Sigmoid colon (tissue), 7 donors: Measurements from ENCODE around the gene DSE. TPM values are rescaled to one million over a fixed set of nuclear protein-coding genes. Genes with fewer than 3 reads are reported as not detected.

Source experiments
- polyA plus RNA-seq, 3 donors: library from polyadenylated mRNA; stranded (reverse); fragments of 200-250 nt; gene quantifications; one replicate each; pipeline ENCODE4 v1.2.3, GENCODE V29; 2013
- total RNA-seq, 4 donors: library from RNA; depleted of rRNA; stranded (reverse); fragments of >200 nt; gene quantifications; one replicate each; pipeline ENCODE4 v1.1.0, GENCODE V29; 2016
- donor health status: healthy with polysubstance abuse.
- donor health status: Bipolar disorder and iron deficiency.
- donor health status: healthy.

DSE gene
- total and polyA plus RNA-seq, 7 donors = 2.5 to 29.5 (median 17.9) TPM

Other genes starting within 250 kb of the DSE start
- not detected for gene COL10A1, start 244.8 kb upstream of the DSE start, total RNA-seq
- gene COL10A1, start 244.8 kb upstream of the DSE start, polyA plus RNA-seq = not detected
- 10 to 100 TPM; 15.1 to 18.5 (median 15.5) TPM for gene TSPYL4, start 116.9 kb upstream of the DSE start, total RNA-seq
- 10 to 100 TPM in 1 of 3 donors, 1 to 10 TPM in 2; 3.0 to 10.4 (median 4.2) TPM for gene TSPYL4, start 116.9 kb upstream of the DSE start, polyA plus RNA-seq
- 10 to 100 TPM; 52.8 to 79.6 (median 65.8) TPM for gene TSPYL1, start 91.0 kb upstream of the DSE start, total RNA-seq
- gene TSPYL1, start 91.0 kb upstream of the DSE start, polyA plus RNA-seq = 10 to 100 TPM; 24.6 to 39.0 (median 30.1) TPM
- 1 to 10 TPM; 1.3 to 8.6 (median 6.4) TPM for gene CALHM6, start 90.4 kb downstream of the DSE start, total RNA-seq
- 10 to 100 TPM in 2 of 3 donors, 1 to 10 TPM in 1; 9.6 to 32.0 (median 20.1) TPM for gene CALHM6, start 90.4 kb downstream of the DSE start, polyA plus RNA-seq
- 1 to 10 TPM; 1.5 to 2.5 (median 1.9) TPM for gene CALHM5, start 140.7 kb downstream of the DSE start, total RNA-seq
- gene CALHM5, start 140.7 kb downstream of the DSE start, polyA plus RNA-seq = under 1 TPM; 0.23 to 0.60 (median 0.57) TPM
- not detected for gene TRAPPC3L, start 174.7 kb downstream of the DSE start, total RNA-seq
- gene TRAPPC3L, start 174.7 kb downstream of the DSE start, polyA plus RNA-seq = not detected
- not detected for gene CALHM4, start 182.8 kb downstream of the DSE start, total RNA-seq
- not detected for gene CALHM4, start 182.8 kb downstream of the DSE start, polyA plus RNA-seq
- 100 to 1,000 TPM in 1 of 4 donors, 10 to 100 TPM in 3; 75.0 to 119 (median 89.1) TPM for gene RWDD1, start 200.6 kb downstream of the DSE start, total RNA-seq
- 10 to 100 TPM; 29.5 to 73.3 (median 52.7) TPM for gene RWDD1, start 200.6 kb downstream of the DSE start, polyA plus RNA-seq
- 1 to 10 TPM in 2 of 4 donors, under 1 TPM in 2; under 0.01 to 1.1 (median 0.71) TPM for gene RSPH4A, start 245.5 kb downstream of the DSE start, total RNA-seq
- under 1 TPM in 1 of 3 donors, not detected in 2; 0.19 TPM for gene RSPH4A, start 245.5 kb downstream of the DSE start, polyA plus RNA-seq